A549 (cell line): Measurements from ENCODE around the gene ELOB. TPM values are rescaled to one million over a fixed set of nuclear protein-coding genes. Genes with fewer than 3 reads are reported as not detected.
A peak's percentile ranks its signal among the peaks of the same experiment; 100 is the strongest.

Source experiments
- ATAC-seq, 2 experiments: fragments of 200-7000 bp in 1 of 2; fragments of >200 bp in 1 of 2; cut with Nextera tagmentation in 1 of 2; cut with Tn5 transposase in 1 of 2; 3 replicates each; pipeline versions ENCODE4 v1.8.0 to v1.9.1; 2018 to 2020; ENCODE audit warnings: mild to moderate bottlenecking in 1 of 2, moderate library complexity in 1 of 2
- CTCF ChIA-PET: fragments of 300-600 bp; sonication (Branson Sonifier 250); formaldehyde crosslinking; extraction: SDS; loops from one replicate; lab custom pipeline; 2021; ENCODE audit warnings: antibody characterized with exemption, inconsistent platforms; lab: Yijun Ruan, JAX
- POLR2A ChIA-PET: fragments of 350-600 bp; formaldehyde crosslinking; extraction: SDS; loops from one replicate; lab custom pipeline; 2021; ENCODE audit warnings: antibody characterized with exemption, inconsistent platforms; lab: Yijun Ruan, JAX
- DNase-seq, 2 experiments: peaks; one replicate each; pipeline versions ENCODE4 v3.0.0 to v3.0.0-alpha.2; 2011 to 2016; ENCODE audit warnings: low read depth in 1 of 2, low spot score in 1 of 2
- FAIRE-seq: peaks from 2 replicates; lab custom pipeline; 2011; peaks lifted over from hg19 to GRCh38; lab: Jason Lieb, UNC
- H3K27ac ChIP-seq, 2 experiments: fragments of >200 bp; sonication (Bioruptor Twin); formaldehyde crosslinking; 3 replicates each; pipeline ENCODE4 v1.5.1; 2016 to 2017
- H3K4me1 ChIP-seq: fragments of >200 bp; sonication (Bioruptor Twin); formaldehyde crosslinking; 3 replicates; pipeline ENCODE4 v1.6.1; 2016
- H3K4me2 ChIP-seq: fragments of >200 bp; sonication (Bioruptor Twin); formaldehyde crosslinking; 3 replicates; pipeline ENCODE4 v1.6.1; 2016
- H3K4me3 ChIP-seq: fragments of >200 bp; sonication (Bioruptor Twin); formaldehyde crosslinking; 3 replicates; pipeline ENCODE4 v1.5.1; 2016
- H3K9me3 ChIP-seq: fragments of >200 bp; sonication (Bioruptor Twin); formaldehyde crosslinking; 3 replicates; pipeline ENCODE4 v1.6.1; 2016
- BHLHE40 ChIP-seq: IDR thresholded peaks from 2 replicates; pipeline ENCODE4 v1.6.1; 2012; ENCODE audit warnings: low read depth, low read length, inconsistent platforms
- CBX2 ChIP-seq: fragments of 200-600 bp; sonication (generic); IDR thresholded peaks from 2 replicates; pipeline ENCODE4 v1.6.1; 2016; ENCODE audit warnings: low read depth, mild to moderate bottlenecking, borderline replicate concordance
- CBX8 ChIP-seq: fragments of 200-600 bp; sonication (generic); IDR thresholded peaks from 2 replicates; pipeline ENCODE4 v1.6.1; 2016
- CEBPB ChIP-seq, 2 experiments: fragments of >200 bp in 1 of 2; sonication (Bioruptor Twin) in 1 of 2; formaldehyde crosslinking in 1 of 2; IDR thresholded peaks; 2 replicates each; pipeline ENCODE4 v1.6.1; 2012 to 2016
- CHD4 ChIP-seq: fragments of 200-600 bp; sonication (generic); IDR thresholded peaks from 2 replicates; pipeline ENCODE4 v1.6.1; 2016; ENCODE audit warnings: antibody characterized with exemption, mild to moderate bottlenecking, borderline replicate concordance
- EHMT2 ChIP-seq: fragments of 200-600 bp; sonication (generic); IDR thresholded peaks from 2 replicates; pipeline ENCODE4 v1.6.1; 2016; ENCODE audit warnings: antibody characterized with exemption, low read depth, mild to moderate bottlenecking, moderate library complexity
- EP300 ChIP-seq, 2 experiments: fragments of >200 bp; sonication (Bioruptor Twin); formaldehyde crosslinking; IDR thresholded peaks; 2 replicates in 1 of 2; 3 replicates in 1 of 2; pipeline ENCODE4 v1.6.1; 2016 to 2017
- FOSB ChIP-seq: fragments of 250-450 bp; sonication (Bioruptor Pico); IDR thresholded peaks from 2 replicates; pipeline ENCODE4 v1.5.0; 2020; ENCODE audit warnings: mild to moderate bottlenecking, moderate library complexity
- GATA3 ChIP-seq: IDR thresholded peaks from 2 replicates; pipeline ENCODE4 v1.6.1; 2012; ENCODE audit warnings: borderline replicate concordance
- HDAC2 ChIP-seq: fragments of 200-600 bp; sonication (generic); IDR thresholded peaks from 2 replicates; pipeline ENCODE4 v1.6.1; 2016
- HEYL ChIP-seq: fragments of 250-450 bp; sonication (Bioruptor Pico); IDR thresholded peaks from 2 replicates; pipeline ENCODE4 v1.8.0; 2021; ENCODE audit warnings: mild to moderate bottlenecking, moderate library complexity
- HOXA7 ChIP-seq: fragments of 250-450 bp; sonication (Bioruptor Pico); IDR thresholded peaks from 2 replicates; pipeline ENCODE4 v1.5.0; 2020; ENCODE audit warnings: mild to moderate bottlenecking, moderate library complexity
- JUN ChIP-seq, 2 experiments: fragments of >200 bp; sonication (Bioruptor Twin); formaldehyde crosslinking; IDR thresholded peaks; 2 replicates in 1 of 2; 3 replicates in 1 of 2; pipeline ENCODE4 v1.6.1; 2016 to 2017
- JUNB ChIP-seq: fragments of >200 bp; sonication (Bioruptor Twin); formaldehyde crosslinking; IDR thresholded peaks from 2 replicates; pipeline ENCODE4 v1.6.1; 2016
- MYC ChIP-seq: IDR thresholded peaks from 2 replicates; pipeline ENCODE4 v1.6.1; 2012; ENCODE audit warnings: mild to moderate bottlenecking, inconsistent platforms, low read length, improper control_type of control experiment, borderline replicate concordance
- NFE2L2 ChIP-seq: fragments of 150-350 bp; conservative IDR thresholded peaks from 2 replicates; pipeline ENCODE4 v1.6.1; 2014; ENCODE audit warnings: low read length
- PHF8 ChIP-seq: fragments of 200-600 bp; sonication (generic); IDR thresholded peaks from 2 replicates; pipeline ENCODE4 v1.6.1; 2016; ENCODE audit warnings: low read depth, mild to moderate bottlenecking, antibody characterized with exemption, moderate library complexity, borderline replicate concordance
- RAD21 ChIP-seq, 2 experiments: fragments of >200 bp in 1 of 2; sonication (Bioruptor Twin) in 1 of 2; formaldehyde crosslinking in 1 of 2; IDR thresholded peaks in 1 of 2; conservative IDR thresholded peaks in 1 of 2; 2 replicates in 1 of 2; 3 replicates in 1 of 2; pipeline ENCODE4 v1.6.1; 2012 to 2018; ENCODE audit warnings: inconsistent platforms in 1 of 2
- SREBF2 ChIP-seq: fragments of 450-650 bp; IDR thresholded peaks from 2 replicates; pipeline ENCODE4 v1.6.1; 2014; ENCODE audit warnings: mild to moderate bottlenecking, moderate library complexity
- TFCP2L1 ChIP-seq: fragments of 250-450 bp; sonication (Bioruptor Pico); IDR thresholded peaks from 2 replicates; pipeline ENCODE4 v1.5.0; 2021; ENCODE audit warnings: mild to moderate bottlenecking
- ZSCAN20 ChIP-seq: fragments of 250-450 bp; sonication (Bioruptor Pico); IDR thresholded peaks from 2 replicates; pipeline ENCODE4 v1.8.0; 2022; ENCODE audit warnings: mild to moderate bottlenecking, moderate library complexity
- WGBS: methylation state at CpG from one replicate; pipeline ENCODE4 v1.1.6; 2017; ENCODE audit errors: missing lambda C conversion rate; 5-methylcytosine and 5-hydroxymethylcytosine counted together
- polyA plus RNA-seq, 4 experiments: library from polyadenylated mRNA; depleted of rRNA in 3 of 4; stranded (reverse); fragments of >200 nt; fragmentation: RNase III in 1 of 4; extraction: RNeasy Plus Mini Kit Qiagen cat#74134 plus additional on column Dnase treatment in 1 of 4; gene quantifications; 2 replicates in 3 of 4; 3 replicates in 1 of 4; pipeline ENCODE4 v1.2.3, GENCODE V29; 2011 to 2017
- TF ChIP-seq, protein P1 (sequence below): fragments of 200-600 bp; sonication (generic); IDR thresholded peaks from 2 replicates; pipeline ENCODE4 v1.6.1; 2016; ENCODE audit warnings: antibody characterized with exemption, mild to moderate bottlenecking, moderate library complexity
- TF ChIP-seq, protein P2 (sequence below): IDR thresholded peaks from 2 replicates; pipeline ENCODE4 v1.6.1; 2012
- TF ChIP-seq, protein P3 (sequence below): fragments of 450-650 bp; IDR thresholded peaks from 2 replicates; pipeline ENCODE4 v1.6.1; 2014; ENCODE audit warnings: antibody characterized with exemption
- TF ChIP-seq, protein P4 (sequence below): fragments of >200 bp; sonication (Bioruptor Twin); formaldehyde crosslinking; IDR thresholded peaks from 2 replicates; pipeline ENCODE4 v1.6.1; 2016

The ELOB gene
- polyA plus RNA-seq, 2 of the 4 experiments (the other 2 are of a cell fraction), result 136 to 494 TPM

DNA sequence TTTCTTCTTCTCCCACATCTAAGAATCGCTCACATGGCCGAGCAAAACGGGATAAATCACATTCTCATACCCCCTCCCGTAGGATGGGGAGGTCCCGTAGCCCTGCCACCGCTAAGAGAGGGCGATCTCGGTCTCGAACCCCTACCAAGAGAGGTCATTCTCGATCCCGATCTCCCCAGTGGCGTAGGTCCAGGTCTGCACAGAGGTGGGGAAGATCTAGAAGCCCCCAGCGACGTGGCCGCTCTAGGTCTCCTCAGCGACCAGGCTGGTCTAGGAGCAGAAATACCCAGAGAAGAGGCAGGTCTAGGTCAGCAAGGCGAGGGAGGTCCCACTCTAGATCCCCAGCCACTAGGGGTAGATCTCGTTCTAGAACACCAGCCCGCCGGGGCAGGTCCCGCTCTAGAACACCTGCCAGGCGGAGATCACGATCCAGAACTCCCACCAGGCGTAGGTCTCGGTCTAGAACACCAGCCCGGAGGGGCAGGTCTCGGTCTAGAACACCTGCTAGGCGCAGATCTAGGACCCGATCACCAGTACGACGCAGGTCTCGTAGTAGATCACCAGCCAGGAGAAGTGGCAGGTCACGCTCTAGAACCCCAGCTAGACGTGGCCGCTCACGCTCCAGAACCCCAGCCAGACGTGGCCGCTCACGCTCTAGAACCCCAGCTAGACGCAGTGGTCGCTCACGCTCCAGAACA, 15.0 kb downstream of the ELOB start:
- 98% methylated on average over 37 of the region's 42 CpGs for WGBS
- POLR2A ChIA-PET, result no interaction called here

DNA sequence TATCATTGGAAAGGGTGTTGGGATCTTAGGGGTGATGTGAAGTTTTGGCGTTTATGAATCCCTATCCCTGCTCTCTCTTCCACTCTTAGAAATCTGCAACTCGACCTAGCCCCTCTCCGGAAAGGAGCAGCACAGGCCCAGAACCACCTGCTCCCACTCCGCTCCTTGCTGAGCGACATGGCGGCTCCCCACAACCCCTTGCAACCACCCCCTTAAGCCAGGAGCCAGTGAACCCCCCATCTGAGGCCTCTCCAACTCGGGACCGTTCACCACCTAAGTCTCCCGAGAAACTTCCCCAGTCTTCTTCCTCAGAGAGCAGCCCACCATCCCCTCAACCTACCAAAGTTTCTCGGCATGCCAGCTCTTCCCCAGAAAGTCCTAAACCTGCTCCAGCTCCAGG, 15.6 kb downstream of the ELOB start:
- Histone ChIP-seq H3K4me1 (no peaks in the 10 kb centered on the region; the same call in 2 of the 3 replicates), H3K9me3 (no peaks in the 10 kb centered on the region), H3K4me3 (no peak overlapping the region), H3K27ac (no peak overlapping the region), H3K4me2 (no peak overlapping the region)
- TF ChIP-seq FOSB (no peak), SREBF2 (no peak), BHLHE40 (no peak), EHMT2 (no peak), JUN (IDR thresholded peaks at IDR 0.05) (no peak), JUNB (no peak), CHD4 (no peak), RAD21 (conservative IDR thresholded peaks at IDR 0.05 in 1 of 2, IDR thresholded peaks at IDR 0.05 in 1 of 2) (no peak), NFE2L2 (no peak), MYC (no peak)
- TF ChIP-seq, protein P1, sequence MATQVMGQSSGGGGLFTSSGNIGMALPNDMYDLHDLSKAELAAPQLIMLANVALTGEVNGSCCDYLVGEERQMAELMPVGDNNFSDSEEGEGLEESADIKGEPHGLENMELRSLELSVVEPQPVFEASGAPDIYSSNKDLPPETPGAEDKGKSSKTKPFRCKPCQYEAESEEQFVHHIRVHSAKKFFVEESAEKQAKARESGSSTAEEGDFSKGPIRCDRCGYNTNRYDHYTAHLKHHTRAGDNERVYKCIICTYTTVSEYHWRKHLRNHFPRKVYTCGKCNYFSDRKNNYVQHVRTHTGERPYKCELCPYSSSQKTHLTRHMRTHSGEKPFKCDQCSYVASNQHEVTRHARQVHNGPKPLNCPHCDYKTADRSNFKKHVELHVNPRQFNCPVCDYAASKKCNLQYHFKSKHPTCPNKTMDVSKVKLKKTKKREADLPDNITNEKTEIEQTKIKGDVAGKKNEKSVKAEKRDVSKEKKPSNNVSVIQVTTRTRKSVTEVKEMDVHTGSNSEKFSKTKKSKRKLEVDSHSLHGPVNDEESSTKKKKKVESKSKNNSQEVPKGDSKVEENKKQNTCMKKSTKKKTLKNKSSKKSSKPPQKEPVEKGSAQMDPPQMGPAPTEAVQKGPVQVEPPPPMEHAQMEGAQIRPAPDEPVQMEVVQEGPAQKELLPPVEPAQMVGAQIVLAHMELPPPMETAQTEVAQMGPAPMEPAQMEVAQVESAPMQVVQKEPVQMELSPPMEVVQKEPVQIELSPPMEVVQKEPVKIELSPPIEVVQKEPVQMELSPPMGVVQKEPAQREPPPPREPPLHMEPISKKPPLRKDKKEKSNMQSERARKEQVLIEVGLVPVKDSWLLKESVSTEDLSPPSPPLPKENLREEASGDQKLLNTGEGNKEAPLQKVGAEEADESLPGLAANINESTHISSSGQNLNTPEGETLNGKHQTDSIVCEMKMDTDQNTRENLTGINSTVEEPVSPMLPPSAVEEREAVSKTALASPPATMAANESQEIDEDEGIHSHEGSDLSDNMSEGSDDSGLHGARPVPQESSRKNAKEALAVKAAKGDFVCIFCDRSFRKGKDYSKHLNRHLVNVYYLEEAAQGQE, result no peak
- no peak for ATAC-seq
- no peak for DNase-seq
- FAIRE-seq, result no peak
- CTCF ChIA-PET, result no interaction called here
- WGBS, result 96% methylated on average over 10 of the region's 10 CpGs
- POLR2A ChIA-PET, result no interaction called here

More for the DNA sequence above, 15.0 kb downstream of the ELOB start:
- no peak overlapping the region for H3K4me3 ChIP-seq
- H3K4me2 ChIP-seq, result no peak overlapping the region
- TF ChIP-seq GATA3 (no peak), TFCP2L1 (peak; percentile 13; the same call in 1 of the 2 replicates)
- no peaks in the 10 kb centered on the region for H3K9me3 ChIP-seq
- H3K27ac ChIP-seq, result no peak overlapping the region
- CTCF ChIA-PET, result interaction anchor here (0.5 to 1.7 kb wide), 3 partner anchors 8 to 1393 kb away, joined by 3 to 5 read pairs (median 4); no protein-coding TSS in a partner anchor
- FAIRE-seq, result no peak
- no peak for DNase-seq
- no peaks in the 10 kb centered on the region for H3K4me1 ChIP-seq
- no peak for ATAC-seq

DNA sequence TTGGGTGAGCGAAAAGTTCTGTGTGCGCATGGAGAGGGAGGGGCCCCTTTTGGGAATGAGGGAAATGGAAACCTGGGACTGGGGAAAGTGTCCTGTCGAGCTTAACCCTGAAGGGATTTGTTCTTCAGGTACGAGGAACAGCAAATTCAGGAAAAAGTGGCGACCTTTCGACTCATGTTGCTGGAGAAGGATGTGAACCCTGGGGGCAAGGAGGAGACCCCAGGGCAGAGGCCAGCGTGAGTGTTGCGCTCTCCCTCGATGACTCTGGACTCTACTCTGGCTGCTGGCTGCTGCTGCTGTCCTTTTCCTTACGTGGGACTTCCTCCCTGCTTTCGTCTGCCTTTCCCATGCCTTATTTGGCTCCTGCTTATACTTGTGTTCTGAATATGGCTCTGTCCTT, 19.7 kb downstream of the ELOB start:
- H3K9me3 ChIP-seq, result no peaks in the 10 kb centered on the region
- 91% methylated on average over 11 of the region's 11 CpGs for WGBS
- peaks cover 23% of the 10 kb centered on the region for H3K4me1 ChIP-seq
- ChIA-PET CTCF (interaction anchor here (0.8 to 3.0 kb wide), 4 partner anchors 7 to 111 kb away, joined by 3 to 10 read pairs (median 6); no protein-coding TSS in a partner anchor), POLR2A (no interaction called here)
- ATAC-seq (no peak), DNase-seq (no peak), FAIRE-seq (no peak)
- no peak overlapping the region for H3K4me2 ChIP-seq
- no peak overlapping the region for H3K27ac ChIP-seq
- no peak overlapping the region for H3K4me3 ChIP-seq
- TF ChIP-seq HOXA7 (CRISPR knock-in tag) (no peak), EP300 (IDR thresholded peaks at IDR 0.05) (no peak), CBX2 (no peak), CBX8 (no peak), ZSCAN20 (CRISPR knock-in tag) (no peak), CEBPB (IDR thresholded peaks at IDR 0.05) (no peak), GATA3 (no peak), HDAC2 (no peak), MYC (no peak), HEYL (CRISPR knock-in tag) (no peak), PHF8 (no peak)
- TF ChIP-seq, protein P2, sequence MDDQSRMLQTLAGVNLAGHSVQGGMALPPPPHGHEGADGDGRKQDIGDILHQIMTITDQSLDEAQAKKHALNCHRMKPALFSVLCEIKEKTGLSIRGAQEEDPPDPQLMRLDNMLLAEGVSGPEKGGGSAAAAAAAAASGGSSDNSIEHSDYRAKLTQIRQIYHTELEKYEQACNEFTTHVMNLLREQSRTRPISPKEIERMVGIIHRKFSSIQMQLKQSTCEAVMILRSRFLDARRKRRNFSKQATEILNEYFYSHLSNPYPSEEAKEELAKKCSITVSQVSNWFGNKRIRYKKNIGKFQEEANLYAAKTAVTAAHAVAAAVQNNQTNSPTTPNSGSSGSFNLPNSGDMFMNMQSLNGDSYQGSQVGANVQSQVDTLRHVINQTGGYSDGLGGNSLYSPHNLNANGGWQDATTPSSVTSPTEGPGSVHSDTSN, result no peak
- TF ChIP-seq, protein P3, sequence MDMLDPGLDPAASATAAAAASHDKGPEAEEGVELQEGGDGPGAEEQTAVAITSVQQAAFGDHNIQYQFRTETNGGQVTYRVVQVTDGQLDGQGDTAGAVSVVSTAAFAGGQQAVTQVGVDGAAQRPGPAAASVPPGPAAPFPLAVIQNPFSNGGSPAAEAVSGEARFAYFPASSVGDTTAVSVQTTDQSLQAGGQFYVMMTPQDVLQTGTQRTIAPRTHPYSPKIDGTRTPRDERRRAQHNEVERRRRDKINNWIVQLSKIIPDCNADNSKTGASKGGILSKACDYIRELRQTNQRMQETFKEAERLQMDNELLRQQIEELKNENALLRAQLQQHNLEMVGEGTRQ, result no peak
- TF ChIP-seq, protein P4, sequence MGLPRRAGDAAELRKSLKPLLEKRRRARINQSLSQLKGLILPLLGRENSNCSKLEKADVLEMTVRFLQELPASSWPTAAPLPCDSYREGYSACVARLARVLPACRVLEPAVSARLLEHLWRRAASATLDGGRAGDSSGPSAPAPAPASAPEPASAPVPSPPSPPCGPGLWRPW, result no peak
- TF ChIP-seq, protein P1, result no peak
